ENCODE results near the gene ABCC9. TPM values are rescaled to one million over a fixed set of nuclear protein-coding genes. Genes with fewer than 3 reads are reported as not detected.

The ABCC9 gene
- total RNA-seq, 1 experiment from 2014 or later = 0.03 TPM

- H3K4me3 ChIP-seq (ENCODE audit: low read depth in 2 of 2, low read length in 2 of 2) = no peak overlapping the region
- no peaks in the 10 kb centered on the region for H3K36me3 ChIP-seq (ENCODE audit: control insufficient read depth, insufficient read depth, low read length)
- TF ChIP-seq POLR2AphosphoS5 (IDR thresholded peaks at IDR 0.05; ENCODE audit: low read depth, low read length) (no peak), CTCF (IDR thresholded peaks at IDR 0.05) (no peak), REST (IDR thresholded peaks at IDR 0.05; ENCODE audit: insufficient read depth in 1 of 2, low read depth in 2 of 2, low read length in 1 of 2) (no peak), SIN3A (IDR thresholded peaks at IDR 0.05; ENCODE audit: borderline replicate concordance, insufficient read depth, low read depth, low read length) (no peak)
- ATAC-seq (no peak), DNase-seq (ENCODE audit: low read depth, low spot score) (no peak)
- no peaks in the 10 kb centered on the region for H3K4me1 ChIP-seq (ENCODE audit: control insufficient read depth, insufficient read depth, low read length)
- no peaks in the 10 kb centered on the region for H3K27me3 ChIP-seq (ENCODE audit: control insufficient read depth, insufficient read depth, low read length)
- H3K27ac ChIP-seq (ENCODE audit: low read length) = no peak overlapping the region
- BruUV-seq (replicated peaks) = no TSS peak
- in situ Hi-C loops (cut with HindIII; ENCODE audit: low pct_unique_long_range_greater_than_20kb, low sequenced_read_pairs) (no loop called here), intact Hi-C loops (cut with micrococcal nuclease; ENCODE audit: unreplicated experiment) (no loop called here)
- POLR2A ChIA-PET = no interaction called here
- CTCF ChIA-PET = no interaction called here
- H3K9me3 ChIP-seq (ENCODE audit: control insufficient read depth, insufficient read depth, low read depth, low read length) = no peaks in the 10 kb centered on the region
Measured at GRCh38 chr12:21884936-21885335, 56.3 kb downstream of the ABCC9 start.

GRCh38 chr12:21882635-21883034 is 58.6 kb downstream of the ABCC9 start:
- no TSS peak for BruUV-seq (replicated peaks)
- no peak for DNase-seq (ENCODE audit: low read depth, low spot score)
- CTCF ChIA-PET = no interaction called here

More at GRCh38 chr12:21882635-21883034, 58.6 kb downstream of the ABCC9 start:
- Histone ChIP-seq H3K4me1 (ENCODE audit: control insufficient read depth, insufficient read depth, low read length) (no peaks in the 10 kb centered on the region), H3K9me3 (ENCODE audit: control insufficient read depth, insufficient read depth, low read depth, low read length) (no peaks in the 10 kb centered on the region), H3K36me3 (ENCODE audit: control insufficient read depth, insufficient read depth, low read length) (no peaks in the 10 kb centered on the region), H3K27me3 (ENCODE audit: control insufficient read depth, insufficient read depth, low read length) (no peaks in the 10 kb centered on the region), H3K4me3 (ENCODE audit: low read depth in 2 of 2, low read length in 2 of 2) (no peak overlapping the region), H3K27ac (ENCODE audit: low read length) (no peak overlapping the region)
- intact Hi-C loops (cut with micrococcal nuclease; ENCODE audit: unreplicated experiment) (no loop called here), in situ Hi-C loops (cut with HindIII; ENCODE audit: low pct_unique_long_range_greater_than_20kb, low sequenced_read_pairs) (no loop called here)
- TF ChIP-seq SIN3A (IDR thresholded peaks at IDR 0.05; ENCODE audit: borderline replicate concordance, insufficient read depth, low read depth, low read length) (no peak), CTCF (IDR thresholded peaks at IDR 0.05) (no peak), TCF7L2 (IDR thresholded peaks at IDR 0.05; ENCODE audit: low read depth, low read length) (no peak), REST (IDR thresholded peaks at IDR 0.05; ENCODE audit: insufficient read depth in 1 of 2, low read depth in 2 of 2, low read length in 1 of 2) (no peak), POLR2AphosphoS5 (IDR thresholded peaks at IDR 0.05; ENCODE audit: low read depth, low read length) (no peak)
- POLR2A ChIA-PET = no interaction called here
- ATAC-seq = no peak
